Urothelium cell line (cell line): Measurements from ENCODE around the gene CBY2.
"Not testable (repeated sequence)": the region's sequence is repeated elsewhere in the genome, so short reads cannot be mapped to it uniquely, and the experiment has no call there.

Source experiments
- DNase-seq: peaks from one replicate; pipeline ENCODE4 v3.0.0; 2011; ENCODE audit warnings: low spot score, mixed read lengths
- FAIRE-seq: peaks from 2 replicates; lab custom pipeline; 2011; peaks lifted over from hg19 to GRCh38; lab: Jason Lieb, UNC

CBY2 gene

DNA sequence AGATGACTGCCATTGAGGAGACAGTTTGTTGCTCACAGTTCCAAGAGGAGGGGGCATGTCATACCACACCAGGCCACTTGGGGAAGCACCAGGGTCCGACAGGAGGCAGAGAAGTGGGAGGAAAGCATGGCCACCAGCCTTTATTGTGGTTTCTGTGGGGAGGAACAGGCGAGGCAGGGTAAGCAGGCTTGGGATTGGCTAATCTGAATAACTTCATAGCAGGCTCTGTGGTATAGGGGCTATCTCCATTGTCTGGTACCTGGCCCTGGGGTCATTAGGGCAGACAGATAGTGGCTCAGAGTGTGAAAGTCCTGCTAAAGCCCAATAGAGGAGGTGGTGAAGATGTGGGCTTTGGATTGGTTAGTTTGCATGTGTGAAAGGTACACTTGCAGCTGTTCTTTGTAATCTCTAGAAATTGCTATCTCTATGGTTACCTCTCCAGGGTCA lies 35.5 kb downstream of the CBY2 start:
- FAIRE-seq (no peak), DNase-seq (no peak)

- DNase-seq (no peak), FAIRE-seq (no peak)
Measured at GRCh38 chr13:45742985-45743384, 40.9 kb downstream of the CBY2 start.

DNA sequence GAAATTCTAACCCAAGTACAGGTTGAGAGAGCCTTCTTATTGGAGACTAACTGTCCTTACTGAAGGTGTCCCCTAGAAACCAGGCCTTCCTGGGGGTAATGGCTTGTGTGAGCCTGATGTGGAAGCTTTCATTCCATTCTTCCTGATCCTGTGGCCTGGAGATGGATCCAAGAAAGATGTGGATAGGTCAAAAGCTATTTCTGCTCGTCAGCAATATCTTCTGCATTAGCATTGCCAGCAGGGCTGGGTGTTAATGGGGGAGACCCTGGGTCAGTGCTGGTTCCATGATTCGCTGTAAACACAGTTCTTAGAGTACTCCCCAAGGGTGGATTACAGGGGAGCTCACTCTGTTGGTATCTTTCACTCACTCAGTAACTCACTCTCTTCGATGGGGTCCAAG lies 42.9 kb downstream of the CBY2 start:
- no peak for FAIRE-seq
- DNase-seq, result no peak

GRCh38 chr13:45747071-45747470 lies 45.0 kb downstream of the CBY2 start:
- no peak for FAIRE-seq
- no peak for DNase-seq

DNA sequence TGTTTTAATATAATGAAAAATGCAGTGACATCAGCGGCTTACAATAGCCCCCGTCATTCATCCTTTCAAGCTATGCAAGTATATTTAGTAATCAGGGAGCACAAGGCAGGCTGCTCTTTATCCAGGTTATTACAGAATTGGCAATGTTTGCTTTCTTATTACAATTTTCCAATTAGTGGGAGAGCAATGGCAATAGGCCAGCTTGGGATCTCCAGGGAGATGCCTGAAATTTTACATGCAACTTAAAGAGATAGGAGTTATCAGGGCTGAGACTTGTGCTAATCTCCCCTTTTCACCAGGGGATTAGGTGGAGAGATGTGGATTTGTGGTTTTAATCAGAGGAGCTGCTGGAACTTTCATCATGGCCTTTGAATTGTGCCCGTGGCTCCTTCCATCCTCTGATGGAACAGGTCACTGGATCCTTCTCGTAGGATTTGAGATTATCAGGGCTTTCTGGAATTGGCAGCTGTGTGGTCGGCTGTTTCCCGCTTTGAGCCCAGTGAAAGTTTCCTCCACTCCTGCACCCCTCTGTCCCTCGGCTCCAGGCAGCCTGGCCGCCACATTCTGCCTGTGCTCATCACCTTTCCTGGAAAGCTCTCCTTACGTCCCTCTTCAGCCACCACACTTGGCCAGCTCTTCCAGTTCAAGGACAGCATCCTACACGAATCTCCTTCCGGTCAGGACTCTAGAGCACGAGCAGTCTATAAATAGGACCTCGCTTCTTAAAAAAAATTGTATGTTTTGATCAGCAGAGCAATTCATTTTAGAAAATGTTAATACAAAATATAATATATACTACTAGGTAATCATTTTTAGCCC lies 47.0 kb downstream of the CBY2 start:
- DNase-seq, result no peak
- FAIRE-seq, result no peak

DNA sequence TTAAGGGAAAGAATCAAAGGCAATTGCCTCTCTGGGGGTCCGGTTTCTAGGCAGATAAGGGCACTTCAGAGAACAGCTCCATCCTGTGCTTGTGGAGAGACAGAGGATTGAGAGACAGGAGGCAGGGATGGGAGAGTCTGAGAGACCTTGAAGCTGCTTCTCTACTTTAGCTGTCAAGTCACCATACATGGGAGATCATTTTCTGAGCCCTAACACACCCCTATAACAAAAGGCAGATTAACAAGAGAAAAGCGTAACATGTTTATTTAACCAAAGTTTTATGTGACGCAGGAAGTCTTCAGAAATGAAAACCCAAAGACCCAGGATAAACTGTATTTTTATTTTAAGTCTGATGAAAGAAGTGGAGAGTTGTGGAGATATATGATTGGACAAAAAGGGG lies 48.4 kb downstream of the CBY2 start:
- FAIRE-seq (no peak), DNase-seq (no peak)

GRCh38 chr13:45751885-45752284 lies 49.8 kb downstream of the CBY2 start:
- no peak for DNase-seq

DNA sequence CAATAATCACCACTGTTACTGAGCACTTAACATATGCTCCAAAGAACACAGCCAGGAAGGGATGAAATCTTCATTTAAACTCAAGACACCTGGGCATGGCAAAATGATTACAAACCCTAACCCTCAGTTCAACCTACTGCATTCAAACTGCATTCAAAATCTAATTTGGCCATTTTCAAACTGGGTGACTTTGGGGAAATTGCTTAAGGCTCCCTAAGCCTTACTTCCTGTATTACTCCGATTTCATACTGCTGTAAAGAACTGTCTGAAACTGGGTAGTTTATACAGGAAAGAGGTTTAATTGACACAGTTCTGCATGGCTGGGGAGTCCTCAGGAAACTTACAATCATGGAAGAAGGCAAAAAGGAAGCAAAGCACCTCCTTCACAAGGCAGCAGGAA lies 50.4 kb downstream of the CBY2 start:
- FAIRE-seq (no peak), DNase-seq (no peak)

More at GRCh38 chr13:45751885-45752284, 49.8 kb downstream of the CBY2 start:
- no peak for FAIRE-seq

GRCh38 chr13:45756498-45756897 lies 54.4 kb downstream of the CBY2 start:
- FAIRE-seq, DNase-seq: not testable (repeated sequence)

DNA sequence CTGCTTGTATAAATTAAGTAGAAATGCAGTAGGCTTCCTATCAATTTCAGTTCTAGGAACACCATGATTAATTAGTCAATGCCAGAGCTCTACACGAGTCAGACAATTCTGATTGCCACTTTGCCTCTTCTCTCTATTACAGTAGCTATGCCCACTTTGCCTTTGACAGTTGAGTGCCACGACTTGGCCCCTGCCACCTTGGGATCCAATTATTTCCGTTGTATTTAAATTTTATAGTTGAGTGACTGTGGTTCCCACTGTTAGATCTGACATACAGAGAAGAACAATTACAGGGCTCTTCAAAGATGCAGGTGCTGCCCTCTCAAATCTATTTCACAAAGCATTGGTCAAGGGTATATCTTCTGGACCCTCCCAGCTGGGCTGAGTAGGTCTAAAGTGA lies 55.5 kb downstream of the CBY2 start:
- not testable (repeated sequence) for DNase-seq, FAIRE-seq

DNA sequence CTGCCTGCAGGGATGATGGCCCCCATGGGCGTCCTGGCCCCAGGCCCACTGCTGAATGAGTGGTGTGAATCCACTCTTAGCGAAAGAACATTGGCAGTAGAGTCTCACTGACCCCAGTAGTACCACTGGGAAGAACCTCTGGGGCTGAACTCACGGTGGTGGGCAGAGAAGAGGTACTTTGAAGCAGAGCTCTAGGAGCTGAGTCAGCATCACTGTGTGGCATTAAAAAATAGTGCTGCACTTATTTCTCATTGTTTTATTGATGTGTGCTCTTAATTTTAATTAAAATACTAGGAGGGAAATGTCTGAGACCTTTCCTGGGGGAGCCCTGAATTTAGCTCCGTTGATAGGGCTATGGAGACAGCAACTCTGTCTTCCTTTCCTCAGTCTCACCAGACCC lies 61.3 kb downstream of the CBY2 start:
- FAIRE-seq (no peak), DNase-seq (no peak)
